GM12878 (cell line): ENCODE data around the gene COX7C.

ENCODE experiments used
- HDAC6 ChIP-seq: fragments of 200-600 bp; sonication (generic); IDR thresholded peaks from one replicate; pipeline ENCODE4 v1.8.0; 2017; ENCODE audit warnings: antibody characterized with exemption; ENCODE audit not compliant: unreplicated experiment
- MYC ChIP-seq: IDR thresholded peaks from 2 replicates; pipeline ENCODE4 v1.6.1; 2011; ENCODE audit warnings: mild to moderate bottlenecking, low read length, moderate library complexity, inconsistent platforms; ENCODE audit not compliant: insufficient read depth, insufficient replicate concordance, insufficient read length, severe bottlenecking
- RAD21 ChIP-seq: IDR thresholded peaks from 2 replicates; pipeline ENCODE4 v1.6.1; 2011; ENCODE audit warnings: mild to moderate bottlenecking, low read depth, low read length, moderate library complexity; ENCODE audit not compliant: insufficient read depth
- RAD51 ChIP-seq: fragments of 450-650 bp; IDR thresholded peaks from 2 replicates; pipeline ENCODE4 v1.6.1; 2016; ENCODE audit warnings: moderate library complexity, mild to moderate bottlenecking, inconsistent platforms
- SMAD1 ChIP-seq: fragments of 450-650 bp; IDR thresholded peaks from 2 replicates; pipeline ENCODE4 v1.6.1; 2018; ENCODE audit warnings: mild to moderate bottlenecking, low read depth; ENCODE audit not compliant: partially characterized antibody
- SUPT20H ChIP-seq: IDR thresholded peaks from 2 replicates; pipeline ENCODE4 v1.6.1; 2011; ENCODE audit warnings: low read depth, mild to moderate bottlenecking, low read length, moderate library complexity, borderline replicate concordance; ENCODE audit not compliant: control insufficient read depth
- TF ChIP-seq, protein P1 (sequence below): IDR thresholded peaks from 2 replicates; pipeline ENCODE4 v1.6.1; 2012; ENCODE audit warnings: low read depth, low read length, improper control_type of control experiment
- TF ChIP-seq, protein P2 (sequence below): fragments of 450-650 bp; conservative IDR thresholded peaks from 2 replicates; pipeline ENCODE4 v1.6.1; 2017; ENCODE audit warnings: mild to moderate bottlenecking, moderate library complexity
- TF ChIP-seq, protein P3 (sequence below), 3 experiments: IDR thresholded peaks in 2 of 3; conservative IDR thresholded peaks in 1 of 3; 2 replicates each; pipeline ENCODE4 v1.5.1; 2011; ENCODE audit warnings: low read depth in 3 of 3, low read length in 3 of 3, mild to moderate bottlenecking in 3 of 3, control low read depth in 2 of 3, moderate library complexity in 2 of 3, inconsistent platforms in 1 of 3, mixed read lengths in 1 of 3; ENCODE audit not compliant: control insufficient read depth in 2 of 3, insufficient read depth in 1 of 3; ENCODE audit errors: extremely low read depth in 1 of 3

DNA sequence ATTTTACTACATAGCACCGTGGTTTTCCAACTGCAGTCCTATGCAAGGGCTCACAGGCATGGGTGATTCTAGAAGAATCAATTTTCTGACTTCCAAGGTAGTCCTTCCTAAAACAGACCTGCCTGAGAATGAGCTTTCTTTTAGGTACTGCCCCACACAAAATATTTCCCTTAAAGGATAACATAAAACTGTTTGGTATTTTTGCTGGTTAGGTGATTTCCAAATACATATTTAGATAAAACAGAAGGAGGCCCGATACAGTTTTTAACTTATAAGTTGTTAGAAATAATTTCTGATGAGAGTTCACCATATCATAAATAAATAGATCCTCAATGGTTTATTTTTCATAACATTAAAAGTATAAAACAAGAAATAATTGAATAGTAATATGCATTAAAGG lies 46.4 kb downstream of the COX7C start:
- TF ChIP-seq MYC (no peak), SMAD1 (no peak), SUPT20H (no peak), HDAC6 (no peak), RAD21 (no peak), RAD51 (no peak)
- TF ChIP-seq, protein P1, sequence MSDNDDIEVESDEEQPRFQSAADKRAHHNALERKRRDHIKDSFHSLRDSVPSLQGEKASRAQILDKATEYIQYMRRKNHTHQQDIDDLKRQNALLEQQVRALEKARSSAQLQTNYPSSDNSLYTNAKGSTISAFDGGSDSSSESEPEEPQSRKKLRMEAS, result no peak
- TF ChIP-seq, protein P2, sequence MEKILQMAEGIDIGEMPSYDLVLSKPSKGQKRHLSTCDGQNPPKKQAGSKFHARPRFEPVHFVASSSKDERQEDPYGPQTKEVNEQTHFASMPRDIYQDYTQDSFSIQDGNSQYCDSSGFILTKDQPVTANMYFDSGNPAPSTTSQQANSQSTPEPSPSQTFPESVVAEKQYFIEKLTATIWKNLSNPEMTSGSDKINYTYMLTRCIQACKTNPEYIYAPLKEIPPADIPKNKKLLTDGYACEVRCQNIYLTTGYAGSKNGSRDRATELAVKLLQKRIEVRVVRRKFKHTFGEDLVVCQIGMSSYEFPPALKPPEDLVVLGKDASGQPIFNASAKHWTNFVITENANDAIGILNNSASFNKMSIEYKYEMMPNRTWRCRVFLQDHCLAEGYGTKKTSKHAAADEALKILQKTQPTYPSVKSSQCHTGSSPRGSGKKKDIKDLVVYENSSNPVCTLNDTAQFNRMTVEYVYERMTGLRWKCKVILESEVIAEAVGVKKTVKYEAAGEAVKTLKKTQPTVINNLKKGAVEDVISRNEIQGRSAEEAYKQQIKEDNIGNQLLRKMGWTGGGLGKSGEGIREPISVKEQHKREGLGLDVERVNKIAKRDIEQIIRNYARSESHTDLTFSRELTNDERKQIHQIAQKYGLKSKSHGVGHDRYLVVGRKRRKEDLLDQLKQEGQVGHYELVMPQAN, result no peak
- TF ChIP-seq, protein P3, sequence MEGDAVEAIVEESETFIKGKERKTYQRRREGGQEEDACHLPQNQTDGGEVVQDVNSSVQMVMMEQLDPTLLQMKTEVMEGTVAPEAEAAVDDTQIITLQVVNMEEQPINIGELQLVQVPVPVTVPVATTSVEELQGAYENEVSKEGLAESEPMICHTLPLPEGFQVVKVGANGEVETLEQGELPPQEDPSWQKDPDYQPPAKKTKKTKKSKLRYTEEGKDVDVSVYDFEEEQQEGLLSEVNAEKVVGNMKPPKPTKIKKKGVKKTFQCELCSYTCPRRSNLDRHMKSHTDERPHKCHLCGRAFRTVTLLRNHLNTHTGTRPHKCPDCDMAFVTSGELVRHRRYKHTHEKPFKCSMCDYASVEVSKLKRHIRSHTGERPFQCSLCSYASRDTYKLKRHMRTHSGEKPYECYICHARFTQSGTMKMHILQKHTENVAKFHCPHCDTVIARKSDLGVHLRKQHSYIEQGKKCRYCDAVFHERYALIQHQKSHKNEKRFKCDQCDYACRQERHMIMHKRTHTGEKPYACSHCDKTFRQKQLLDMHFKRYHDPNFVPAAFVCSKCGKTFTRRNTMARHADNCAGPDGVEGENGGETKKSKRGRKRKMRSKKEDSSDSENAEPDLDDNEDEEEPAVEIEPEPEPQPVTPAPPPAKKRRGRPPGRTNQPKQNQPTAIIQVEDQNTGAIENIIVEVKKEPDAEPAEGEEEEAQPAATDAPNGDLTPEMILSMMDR (IDR thresholded peaks at IDR 0.05 in 2 of 3, conservative IDR thresholded peaks at IDR 0.05 in 1 of 3; ENCODE audit: control insufficient read depth in 2 of 3, extremely low read depth in 1 of 3, insufficient read depth in 1 of 3, low read depth in 3 of 3, low read length in 3 of 3), result no peak
